HG02623 (cell line): Measurements from ENCODE around the gene BCL2L13.
A peak's percentile ranks its signal among the peaks of the same experiment; 100 is the strongest.
"Not testable (repeated sequence)": the region's sequence is repeated elsewhere in the genome, so short reads cannot be mapped to it uniquely, and the experiment has no call there.

Experiments
- ATAC-seq: cut with Tn5 transposase; IDR thresholded peaks from one replicate; pipeline ENCODE4 v1.9.1; 2021; ENCODE audit warnings: moderate library complexity; ENCODE audit not compliant: unreplicated experiment

The BCL2L13 gene

DNA sequence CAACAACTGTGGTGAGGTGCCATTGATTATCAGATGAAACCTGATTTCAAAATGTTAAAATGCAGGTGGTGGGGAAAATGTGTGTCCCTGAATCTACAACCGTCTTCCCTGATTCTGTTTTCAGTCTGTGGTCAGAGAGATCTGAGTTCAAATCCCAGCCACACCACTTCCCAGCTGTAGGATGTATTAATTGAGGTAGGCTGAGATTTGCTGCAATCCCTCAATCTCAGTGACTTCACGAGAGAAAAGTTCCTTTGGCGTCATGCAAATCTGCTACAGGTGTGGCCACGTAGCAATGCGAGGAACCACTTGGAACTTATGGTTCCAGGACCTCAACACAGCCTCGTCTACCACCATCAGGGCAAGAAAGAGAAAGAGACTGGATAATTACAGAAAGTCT, 56.2 kb downstream of the BCL2L13 start:
- ATAC-seq = no peak

- ATAC-seq = no peak
These were observed 57.4 kb downstream of the BCL2L13 start for GRCh38 chr22:17695986-17696385.

GRCh38 chr22:17697196-17697595, 58.6 kb downstream of the BCL2L13 start:
- ATAC-seq = not testable (repeated sequence)

DNA sequence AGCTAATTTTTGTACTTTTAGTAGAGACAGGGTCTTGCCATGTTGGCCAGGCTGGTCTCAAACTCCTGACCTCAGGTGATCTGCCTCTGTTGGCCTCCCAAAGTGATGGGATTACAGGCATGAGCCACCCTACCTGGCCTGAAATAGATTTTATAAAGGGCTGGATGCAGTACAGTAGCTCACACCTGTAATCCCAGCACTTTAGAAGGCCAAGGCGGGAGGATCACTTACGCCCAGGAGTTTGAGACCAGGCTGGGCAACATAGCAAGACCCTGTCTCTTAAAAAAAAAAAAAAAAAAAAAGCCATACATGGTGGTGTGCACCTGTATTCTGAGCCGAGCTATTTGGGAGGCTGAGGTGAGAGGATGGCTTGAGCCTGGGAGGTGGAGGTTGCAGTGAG, 59.7 kb downstream of the BCL2L13 start:
- not testable (repeated sequence) for ATAC-seq

GRCh38 chr22:17698948-17699347, 60.4 kb downstream of the BCL2L13 start:
- no peak for ATAC-seq

- ATAC-seq = no peak
These were observed 61.3 kb downstream of the BCL2L13 start for GRCh38 chr22:17699696-17700340.

DNA sequence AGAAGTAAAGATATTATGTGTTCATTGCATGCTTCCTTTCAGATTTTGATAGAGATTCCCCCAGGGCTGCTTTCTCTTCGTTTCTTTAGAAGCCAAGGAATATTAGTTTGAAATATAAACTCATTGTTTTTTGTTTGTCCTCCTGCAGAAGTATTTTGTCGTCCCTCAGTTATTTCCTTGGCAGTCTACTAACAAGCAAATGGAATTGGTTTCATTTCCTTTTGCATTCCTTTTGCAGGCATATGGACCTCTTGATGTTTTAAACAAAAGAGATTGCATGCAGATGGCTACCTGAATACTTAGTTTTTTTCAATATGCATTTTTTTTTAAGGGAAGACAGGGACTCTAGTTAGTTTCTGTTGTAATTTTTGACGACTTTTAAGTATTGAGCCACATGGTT, 62.2 kb downstream of the BCL2L13 start:
- ATAC-seq = no peak

GRCh38 chr22:17703811-17704210, 65.3 kb downstream of the BCL2L13 start:
- ATAC-seq = no peak

DNA sequence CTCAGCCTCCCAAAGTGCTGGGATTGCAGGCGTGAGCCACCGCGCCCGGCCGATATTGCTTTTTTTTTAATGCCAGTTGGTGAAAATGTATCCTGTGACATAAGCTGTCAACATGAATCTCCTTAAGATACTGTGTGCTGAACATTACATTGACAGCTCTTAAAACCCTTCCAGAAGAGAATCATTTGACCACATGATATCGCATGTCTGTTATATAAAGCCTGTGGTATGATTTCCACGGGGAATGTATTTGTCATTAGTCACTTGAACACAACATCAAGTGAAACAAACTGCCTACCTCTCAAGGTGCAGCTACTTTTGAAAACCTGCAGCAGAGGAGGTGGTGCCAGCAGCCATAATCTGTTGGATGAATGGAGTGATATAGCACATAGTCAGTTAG, 67.0 kb downstream of the BCL2L13 start:
- no peak for ATAC-seq

GRCh38 chr22:17705951-17706900, 67.7 kb downstream of the BCL2L13 start:
- peak; percentile 86 for ATAC-seq

DNA sequence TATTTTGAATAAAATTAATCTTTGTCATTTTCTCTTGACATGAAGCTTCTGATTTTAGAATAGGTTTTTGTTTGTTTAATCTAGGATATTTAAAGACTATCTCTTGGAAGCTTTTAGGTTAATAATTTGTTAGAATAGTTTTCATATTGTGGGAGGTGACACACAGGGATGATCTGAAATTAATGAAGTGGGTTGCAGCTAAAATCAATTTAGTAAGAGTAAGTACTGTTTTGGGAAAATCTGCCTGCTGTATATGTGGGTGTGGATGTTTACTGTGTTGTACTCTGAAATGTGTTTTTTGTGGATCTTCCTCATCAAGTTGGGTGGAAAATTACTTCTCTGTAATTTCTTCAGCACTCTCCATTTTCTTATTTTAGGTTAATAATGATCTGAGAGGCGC, 68.4 kb downstream of the BCL2L13 start:
- no peak for ATAC-seq

DNA sequence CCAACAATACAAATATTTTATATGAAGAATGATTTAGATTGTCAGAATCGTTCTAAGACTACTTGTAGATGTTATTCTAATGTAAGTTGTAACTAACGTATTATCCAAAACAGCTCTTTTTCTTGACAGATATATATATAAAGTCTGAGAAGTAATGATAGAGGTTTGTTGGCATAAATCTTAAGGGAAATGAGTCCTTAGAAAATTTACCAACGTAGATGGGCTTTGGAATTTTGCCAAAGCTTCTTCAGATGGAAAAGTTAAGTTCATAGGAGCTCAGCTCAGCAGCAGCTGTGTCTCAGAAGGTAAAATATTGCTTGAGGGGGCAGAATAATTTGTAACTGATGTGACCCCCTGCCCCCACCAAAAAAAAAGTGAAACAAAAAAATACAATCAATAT, 69.0 kb downstream of the BCL2L13 start:
- no peak for ATAC-seq

DNA sequence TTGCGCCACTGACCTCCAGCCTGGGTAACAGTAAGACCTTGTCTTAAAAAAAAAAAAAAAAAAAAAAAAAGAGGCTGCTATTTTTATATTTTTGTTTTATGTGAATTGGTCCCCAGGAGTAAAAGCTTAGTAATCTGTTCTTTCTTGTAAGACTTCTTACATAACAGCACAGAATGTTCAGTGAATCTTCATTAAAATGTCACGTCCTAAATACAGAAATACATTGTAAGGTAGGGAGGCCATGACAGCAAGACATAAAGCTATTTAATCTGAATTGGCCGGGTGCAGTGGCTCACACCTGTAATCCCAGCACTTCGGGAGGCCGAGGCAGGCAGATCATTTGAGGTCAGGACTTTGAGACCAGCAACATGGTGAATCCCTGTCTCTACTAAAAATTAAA, 71.5 kb downstream of the BCL2L13 start:
- no peak for ATAC-seq

DNA sequence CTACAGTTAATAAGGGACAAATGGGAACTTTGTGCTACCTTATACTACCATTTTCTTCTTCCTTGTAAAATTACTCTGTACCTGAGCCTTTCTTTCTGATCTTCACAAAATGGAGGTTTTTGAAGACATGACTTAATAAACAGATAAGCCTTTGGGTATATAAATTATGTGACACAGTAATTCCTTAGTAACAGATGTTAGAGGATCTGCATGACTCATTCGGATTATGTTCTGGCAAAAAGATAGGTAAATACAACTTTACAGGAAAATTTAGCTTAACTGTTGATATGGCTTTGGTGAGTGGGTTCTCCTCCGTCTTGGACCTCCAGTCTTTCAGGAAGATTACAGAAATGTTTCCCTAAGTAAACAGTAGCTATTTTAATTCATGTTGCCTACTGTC, 73.9 kb downstream of the BCL2L13 start:
- ATAC-seq = no peak

DNA sequence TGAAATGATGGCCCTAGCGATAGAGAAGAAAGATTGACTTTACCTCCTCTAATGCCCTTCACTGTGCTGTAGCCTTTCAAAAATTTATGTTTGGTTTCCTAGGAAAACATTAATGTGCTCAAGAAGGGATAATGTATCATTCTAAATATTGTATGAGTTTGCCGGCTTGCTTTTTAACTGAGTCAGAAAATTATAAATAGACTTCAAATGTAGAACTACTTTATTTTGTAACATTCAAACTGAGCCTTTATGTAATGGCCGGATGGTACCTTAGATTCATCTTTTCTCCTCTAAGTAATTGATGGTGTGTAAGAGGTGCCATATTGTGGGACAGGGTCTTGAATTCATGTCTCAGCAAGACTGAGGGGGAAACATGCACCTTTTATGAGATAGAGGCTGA, 78.0 kb downstream of the BCL2L13 start:
- ATAC-seq = no peak

DNA sequence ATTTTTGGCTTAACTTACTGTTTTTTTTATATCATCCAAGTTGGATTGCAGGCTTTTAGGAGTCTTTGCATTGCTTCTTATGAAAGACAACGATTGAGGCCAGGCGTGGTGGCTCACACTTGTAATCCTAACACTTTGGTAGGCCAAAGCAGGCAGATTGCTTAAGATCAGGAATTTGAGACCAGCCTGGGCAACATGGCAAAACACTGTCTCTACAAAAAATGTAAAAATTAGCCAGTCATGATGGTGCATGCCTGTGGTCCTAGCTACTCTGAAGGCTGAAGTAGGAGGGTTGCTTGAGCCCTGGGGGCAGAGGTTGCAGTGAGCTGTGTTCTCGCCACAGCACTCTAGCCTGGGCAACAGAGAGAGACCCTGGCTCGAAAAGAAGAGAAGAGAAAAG, 79.2 kb downstream of the BCL2L13 start:
- no peak for ATAC-seq

GRCh38 chr22:17719911-17720310, 81.4 kb downstream of the BCL2L13 start:
- no peak for ATAC-seq

GRCh38 chr22:17724241-17724640, 85.7 kb downstream of the BCL2L13 start:
- ATAC-seq = no peak

GRCh38 chr22:17724678-17725499, 86.3 kb downstream of the BCL2L13 start:
- ATAC-seq = no peak

- ATAC-seq = no peak
These were observed 86.9 kb downstream of the BCL2L13 start for GRCh38 chr22:17725500-17725796.
